ENCODE measurements around the gene VEZT.

Gene VEZT

GRCh38 chr12:95201056-95201670 is 16.4 kb upstream of the VEZT start:
- DNase-seq, result no peak

DNA sequence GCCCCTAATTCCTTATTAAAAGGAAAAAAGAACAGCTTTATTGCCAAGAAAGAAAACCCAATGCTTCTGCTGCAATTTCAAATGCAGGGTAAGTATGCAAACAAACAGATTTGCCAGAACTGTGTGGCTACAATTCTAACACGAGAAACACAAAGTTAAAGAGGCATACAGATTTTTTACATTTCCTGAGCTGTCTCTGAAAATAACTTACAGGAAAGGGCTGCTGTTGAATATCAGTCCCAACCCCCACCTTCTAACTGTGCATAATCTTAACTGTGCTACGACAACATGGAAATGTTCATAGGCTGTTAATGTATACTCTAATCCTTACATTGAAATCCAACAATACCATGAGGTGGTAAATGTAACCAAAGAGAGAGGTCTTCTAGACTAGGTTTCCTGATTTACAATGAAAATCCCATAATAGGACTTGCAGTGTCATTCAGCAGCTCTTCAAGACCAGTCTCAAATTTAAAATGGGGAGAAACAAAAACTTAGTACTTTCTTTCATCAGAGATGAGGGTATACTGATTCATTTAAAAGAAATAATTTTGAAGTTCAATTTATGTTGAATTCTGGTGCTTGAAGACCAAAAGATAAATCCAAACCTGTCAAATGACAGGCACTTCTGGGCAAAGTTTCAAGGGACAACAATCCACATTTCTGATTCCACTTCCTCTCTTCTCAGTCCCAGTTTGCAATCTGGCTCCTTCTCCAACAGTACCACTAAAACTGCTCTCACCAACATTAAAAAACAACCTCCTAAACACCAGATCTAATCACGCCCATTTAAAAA is 14.7 kb upstream of the VEZT start:
- no peak for DNase-seq

GRCh38 chr12:95203487-95204030 is 14.0 kb upstream of the VEZT start:
- no peak for DNase-seq

DNA sequence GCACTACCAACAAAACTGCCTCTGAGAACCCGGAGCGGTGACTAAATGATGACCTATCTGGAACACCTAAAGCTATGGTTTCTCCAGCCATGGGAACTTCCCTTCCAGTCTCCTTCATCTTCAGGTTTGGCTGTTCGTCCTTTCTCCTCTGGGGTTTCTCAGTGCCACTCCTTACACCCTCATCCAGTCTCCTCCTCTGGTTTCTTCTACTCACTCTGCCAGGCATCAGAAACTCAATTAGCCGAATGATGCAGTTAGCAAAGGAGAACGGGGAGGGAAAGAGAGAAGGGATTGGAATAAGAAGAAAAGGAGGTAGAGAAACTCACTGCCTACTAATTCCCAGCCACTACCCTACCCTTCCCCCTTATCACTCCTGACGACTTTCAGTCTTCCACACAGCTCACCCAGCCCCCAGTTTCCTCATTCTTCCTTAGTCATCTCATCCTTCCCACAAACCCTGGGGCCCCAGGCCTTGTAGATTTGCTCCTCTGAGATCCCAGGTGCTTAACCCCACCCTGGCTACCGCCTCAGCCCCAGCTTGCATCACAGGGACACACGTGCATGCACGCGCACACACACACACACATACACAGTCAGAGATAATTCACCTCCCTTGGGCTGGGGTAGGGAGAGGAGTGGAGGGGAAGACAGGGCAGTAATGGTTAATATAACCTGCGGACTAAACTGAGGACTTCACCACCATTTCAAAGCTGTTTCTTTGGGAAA is 13.3 kb upstream of the VEZT start:
- no peak for DNase-seq

GRCh38 chr12:95205016-95205624 is 12.5 kb upstream of the VEZT start:
- DNase-seq, result no peak

DNA sequence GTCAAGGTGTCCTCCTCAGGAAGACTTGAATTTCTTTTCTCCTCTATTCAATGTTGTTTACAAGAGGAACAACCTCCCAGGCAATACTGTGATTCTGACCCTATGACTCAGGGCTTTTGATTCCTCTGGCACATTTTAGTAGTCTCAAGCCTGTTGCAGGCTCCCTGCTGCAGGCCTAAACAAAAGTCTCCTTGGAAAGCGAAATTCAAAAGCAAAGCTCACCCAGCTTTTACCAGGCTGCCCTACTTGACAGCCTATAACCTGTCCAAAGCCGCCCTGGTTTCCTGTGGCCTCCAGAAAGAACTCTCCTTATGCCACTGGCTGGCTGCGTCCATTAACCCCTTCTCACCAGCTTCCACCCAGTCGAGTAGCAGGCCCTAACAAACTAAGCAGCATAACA is 11.9 kb upstream of the VEZT start:
- no peak for DNase-seq

DNA sequence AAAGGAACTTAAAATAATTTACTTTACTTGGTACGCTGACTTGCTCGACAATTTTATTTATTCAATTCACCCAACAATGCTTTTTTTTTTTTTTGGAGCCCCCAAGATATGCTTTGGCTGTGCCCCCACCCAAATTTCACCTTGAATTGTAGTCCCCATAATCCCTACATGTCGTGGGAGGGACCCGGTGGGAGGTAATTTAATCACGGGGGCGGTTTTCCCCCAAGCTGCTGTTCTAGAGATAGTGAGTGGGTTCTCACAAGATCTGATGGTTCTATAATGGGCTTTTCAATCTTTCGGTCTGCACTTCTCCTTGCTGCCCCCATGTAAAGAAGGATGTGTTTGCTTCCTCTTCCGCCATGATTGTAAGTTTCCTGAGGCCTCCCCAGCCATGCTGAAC is 10.7 kb upstream of the VEZT start:
- no peak for DNase-seq

- DNase-seq, result no peak
Observed at GRCh38 chr12:95207407-95207806, 10.2 kb upstream of the VEZT start.

DNA sequence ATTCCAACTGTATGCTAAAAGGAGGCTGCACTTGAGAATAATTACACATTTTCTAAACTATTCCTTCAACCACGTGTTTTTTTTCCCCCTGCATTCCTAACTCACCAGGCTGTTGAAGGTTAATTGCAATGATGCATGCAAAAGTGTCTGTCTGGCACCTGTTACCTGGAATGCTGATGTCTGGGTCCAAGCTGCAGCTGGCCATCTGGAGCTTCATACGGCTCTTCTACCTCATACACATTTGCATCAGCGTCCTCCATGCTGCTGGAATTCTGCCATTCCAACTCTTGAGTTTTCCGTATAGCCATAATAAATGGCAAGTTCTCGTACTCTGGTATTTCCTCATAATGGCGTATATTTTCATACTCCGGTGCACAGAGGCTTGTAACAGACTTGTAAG is 8.9 kb upstream of the VEZT start:
- no peak for DNase-seq

DNA sequence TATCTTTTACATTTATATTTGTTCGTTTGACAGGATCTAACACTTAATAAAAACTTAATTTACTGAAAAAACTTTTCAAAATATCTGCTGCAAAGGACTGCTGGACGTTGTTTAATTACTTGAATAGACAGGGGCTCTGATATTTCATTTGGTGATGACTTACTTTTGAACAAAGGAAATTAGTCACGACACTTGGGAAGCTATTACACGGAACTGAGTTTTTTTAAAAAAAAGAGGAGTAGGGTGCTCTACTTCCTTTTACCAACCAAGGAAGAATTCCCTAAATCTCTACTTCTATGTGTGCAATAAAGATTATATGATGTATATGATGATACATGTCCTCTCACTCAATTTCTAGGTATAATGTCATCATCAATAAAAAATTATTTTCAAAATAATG is 5.0 kb upstream of the VEZT start:
- no peak for DNase-seq

GRCh38 chr12:95213119-95213518 is 4.5 kb upstream of the VEZT start:
- DNase-seq, result no peak

DNA sequence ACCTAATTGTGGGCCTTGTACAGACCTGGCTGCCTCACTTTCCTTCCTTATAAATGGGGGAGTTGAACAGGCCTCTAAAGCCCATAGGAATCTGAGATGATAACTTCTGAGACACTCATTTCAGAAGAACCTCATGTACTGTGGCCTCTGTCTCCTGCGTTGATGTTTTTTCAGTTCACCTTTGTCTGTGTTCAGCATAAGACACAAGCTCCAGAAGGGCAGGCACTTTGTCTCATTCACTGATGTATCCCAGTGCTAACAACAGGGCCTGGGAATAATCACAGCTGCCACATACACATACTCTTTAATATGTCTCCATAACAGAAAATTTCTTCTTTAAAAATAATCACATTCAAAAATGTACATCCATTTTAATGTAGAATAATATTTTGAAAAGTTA is 3.7 kb upstream of the VEZT start:
- DNase-seq, result no peak

DNA sequence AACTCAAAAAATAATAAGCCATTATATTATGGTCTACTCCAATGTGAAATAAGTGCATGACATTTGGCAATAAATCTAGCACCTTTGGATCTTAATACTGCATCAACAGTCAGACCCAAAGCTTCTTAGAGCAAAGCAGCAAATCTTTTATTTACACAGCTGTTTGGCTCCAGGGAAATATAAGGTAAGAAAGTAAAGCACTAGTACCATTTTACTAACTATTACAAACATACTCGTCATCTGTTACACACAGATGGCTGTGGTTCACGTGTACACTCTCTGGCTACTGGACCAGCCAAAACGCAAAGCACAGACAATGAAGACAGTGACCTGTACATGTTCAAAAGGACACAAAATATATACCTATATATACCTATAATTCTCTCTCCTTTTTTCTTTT is 3.1 kb upstream of the VEZT start:
- DNase-seq, result no peak

DNA sequence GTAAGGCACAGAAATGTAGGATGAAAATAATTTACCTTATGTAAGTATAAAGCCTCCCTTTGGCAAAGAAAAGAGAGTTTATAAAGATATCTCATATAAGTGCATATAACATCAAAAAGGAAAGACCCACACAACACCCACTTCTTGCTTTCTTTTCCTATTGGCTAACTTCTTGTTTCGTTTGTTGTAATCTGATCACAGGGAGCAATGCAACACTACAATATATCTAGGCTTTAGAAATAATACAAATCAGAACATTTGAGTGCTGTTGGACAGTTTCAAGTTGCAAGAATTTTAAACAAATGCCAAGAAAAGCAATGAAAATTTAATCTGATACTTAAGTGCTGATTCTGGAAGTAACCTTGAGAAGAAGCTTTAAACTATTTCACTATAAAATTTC is 1.7 kb upstream of the VEZT start:
- no peak for DNase-seq

- DNase-seq, result no peak
Observed at GRCh38 chr12:95216711-95217376, 763 bp upstream of the VEZT start.

DNA sequence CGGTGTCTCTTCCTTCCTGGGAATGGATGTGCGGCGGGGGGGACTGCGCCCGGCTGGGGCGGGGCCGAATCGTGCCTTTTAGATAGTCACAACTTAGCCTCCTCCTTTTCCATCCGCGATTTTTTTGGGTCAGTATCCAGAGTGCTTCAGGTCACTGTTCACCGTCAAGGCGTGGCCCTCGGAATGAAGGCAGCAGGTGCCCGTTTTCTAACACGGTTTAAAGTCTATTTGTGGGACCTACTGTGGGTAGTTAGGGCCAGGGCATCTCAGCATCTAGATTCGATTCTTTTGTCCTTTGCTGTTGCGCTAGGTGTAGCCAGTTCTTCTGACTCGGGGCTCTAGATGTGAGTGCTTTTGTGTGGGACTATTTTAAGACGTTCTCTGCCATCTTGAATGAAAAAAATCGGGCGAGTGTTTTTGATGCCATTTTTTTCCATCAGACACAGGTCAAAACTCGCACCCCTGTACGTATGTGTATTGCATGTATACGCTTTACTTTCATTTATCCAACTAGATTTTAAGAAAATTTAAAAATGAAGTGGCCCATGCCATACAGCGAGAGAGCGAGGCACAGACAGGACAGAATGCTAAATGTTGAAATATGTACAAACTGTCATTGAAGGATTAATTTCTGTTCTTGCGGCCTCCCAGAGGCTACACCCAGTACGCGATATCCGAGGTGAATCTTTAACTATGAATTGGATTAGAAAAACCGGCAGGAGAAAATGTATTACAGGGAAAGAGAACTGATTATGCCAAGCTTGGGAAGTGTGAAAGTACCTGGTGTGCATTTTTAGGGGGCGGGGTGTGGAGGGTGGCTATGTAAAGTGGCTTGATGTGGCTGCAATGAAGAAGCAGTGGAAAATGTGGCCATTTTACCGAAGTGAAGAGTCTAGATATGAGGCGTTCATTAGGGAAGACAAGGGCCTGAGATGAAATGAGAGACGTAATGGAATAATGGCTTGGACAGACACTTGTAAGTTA is 835 bp downstream of the VEZT start:
- DNase-seq, result peak; percentile 6

GRCh38 chr12:95220190-95220589 is 2.6 kb downstream of the VEZT start:
- DNase-seq, result no peak

- DNase-seq, result no peak
Observed at GRCh38 chr12:95220726-95221125, 3.1 kb downstream of the VEZT start.

- no peak for DNase-seq
Observed at GRCh38 chr12:95224202-95225170, 6.9 kb downstream of the VEZT start.

DNA sequence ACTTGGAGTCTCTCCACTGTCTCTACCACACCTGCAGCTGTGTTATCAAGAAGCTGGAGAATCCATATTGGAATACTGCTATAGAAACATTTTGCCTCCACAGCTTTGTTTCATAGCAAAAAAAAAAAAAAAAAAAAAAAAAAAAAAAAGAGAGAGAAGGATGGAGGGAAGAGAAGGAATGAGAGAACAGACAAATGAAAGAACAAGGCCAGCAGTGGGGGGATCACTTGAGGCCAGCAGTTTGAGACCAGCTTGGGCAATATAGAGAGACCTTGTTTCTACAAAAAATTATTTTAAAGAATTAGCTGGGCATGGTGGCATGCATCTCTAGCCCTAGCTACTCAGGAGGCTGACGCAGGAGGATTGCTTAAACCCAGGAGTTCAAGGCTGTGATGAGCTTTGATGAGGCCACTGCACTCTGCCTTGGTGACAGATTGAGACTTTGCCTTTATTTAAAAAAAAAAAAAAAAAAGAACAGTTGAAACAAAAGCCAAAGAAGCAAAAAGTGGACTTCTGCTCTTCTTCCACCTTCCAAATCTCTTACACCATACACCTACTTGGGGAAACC is 8.1 kb downstream of the VEZT start:
- no peak for DNase-seq

Measured in T-helper 9 cell (primary cell).